Peyer's patch (tissue), 4 donors: ENCODE results near the gene APEX2. TPM values are rescaled to one million over a fixed set of nuclear protein-coding genes. Genes with fewer than 3 reads are reported as not detected.

Experiments used
- DNase-seq, 3 donors: peaks; one replicate each; pipeline ENCODE4 v3.0.0-alpha.2; 2017 to 2019
- H3K27ac ChIP-seq, 4 donors: fragments of 200-600 bp; sonication (generic); one replicate each; pipeline ENCODE4 v1.5.1; 2016 to 2019
- H3K27me3 ChIP-seq, 2 donors: fragments of 200-600 bp; sonication (generic); one replicate each; pipeline ENCODE4 v1.5.1; 2019
- H3K36me3 ChIP-seq, 3 donors: fragments of 200-600 bp; sonication (generic); one replicate each; pipeline ENCODE4 v1.5.1; 2016 to 2019
- H3K4me1 ChIP-seq, 4 donors: fragments of 200-600 bp; sonication (generic); one replicate each; pipeline ENCODE4 v1.5.1; 2016 to 2019
- H3K4me3 ChIP-seq, 4 donors: fragments of 200-600 bp; sonication (generic); 1 replicate in 3 of 4; 2 replicates in 1 of 4; pipeline ENCODE4 v1.5.1; 2016 to 2019; ENCODE audit warnings: mild to moderate bottlenecking in 1 of 4
- H3K9me3 ChIP-seq, 4 donors: fragments of 200-600 bp; sonication (generic); one replicate each; pipeline ENCODE4 v1.5.1; 2016 to 2019; ENCODE audit warnings: mild to moderate bottlenecking in 1 of 4
- POLR2A ChIP-seq, 2 donors: fragments of 450-650 bp; IDR thresholded peaks; one replicate each; pipeline ENCODE4 v1.5.1; 2017; ENCODE audit warnings: antibody characterized with exemption in 2 of 2, mild to moderate bottlenecking in 2 of 2, moderate library complexity in 2 of 2
- total RNA-seq, 4 donors: library from RNA; depleted of rRNA; stranded (reverse); fragments of >200 nt; gene quantifications; one replicate each; pipeline ENCODE4 v1.1.0, GENCODE V29; 2016
- TF ChIP-seq, protein P1 (sequence below), 6 experiments: fragments of 450-650 bp in 4 of 6; fragments of 200-600 bp in 2 of 6; sonication (generic) in 1 of 6; IDR thresholded peaks; one replicate each; pipeline ENCODE4 v1.5.1; 2017 to 2019; ENCODE audit warnings: antibody characterized with exemption in 6 of 6, mild to moderate bottlenecking in 3 of 6, moderate library complexity in 1 of 6

APEX2 gene
- total RNA-seq, 4 donors from 2014 or later, result 12.4 to 17.8 (median 15.7) TPM

DNA sequence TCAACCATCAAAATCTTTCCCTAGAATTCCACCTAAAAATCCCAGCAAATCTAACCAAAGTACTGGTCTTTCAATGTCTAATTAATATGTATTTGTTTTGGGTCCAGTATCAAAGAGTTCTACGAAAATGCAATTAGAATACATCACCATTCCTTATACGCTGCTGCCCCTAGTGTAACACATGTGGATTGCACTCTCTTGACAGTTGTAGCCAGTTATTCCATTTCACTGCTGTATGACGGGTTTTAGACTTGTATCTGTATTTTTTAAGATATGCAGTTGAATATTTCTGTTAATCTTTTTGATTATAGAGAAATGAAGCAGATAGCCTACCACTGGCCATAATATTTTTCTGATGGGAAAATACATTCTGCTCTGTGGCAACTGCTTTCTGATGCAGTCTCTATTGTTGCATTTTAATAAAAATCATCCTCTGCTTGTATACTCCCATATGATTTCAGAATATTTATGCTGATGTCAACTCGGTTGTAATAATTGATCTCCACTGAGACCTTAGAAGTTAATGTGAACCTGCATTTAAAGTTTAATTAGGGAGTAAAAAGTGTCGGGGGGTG is 57.6 kb downstream of the APEX2 start:
- no peak for TF ChIP-seq POLR2A (IDR thresholded peaks at IDR 0.05)
- TF ChIP-seq, protein P1, sequence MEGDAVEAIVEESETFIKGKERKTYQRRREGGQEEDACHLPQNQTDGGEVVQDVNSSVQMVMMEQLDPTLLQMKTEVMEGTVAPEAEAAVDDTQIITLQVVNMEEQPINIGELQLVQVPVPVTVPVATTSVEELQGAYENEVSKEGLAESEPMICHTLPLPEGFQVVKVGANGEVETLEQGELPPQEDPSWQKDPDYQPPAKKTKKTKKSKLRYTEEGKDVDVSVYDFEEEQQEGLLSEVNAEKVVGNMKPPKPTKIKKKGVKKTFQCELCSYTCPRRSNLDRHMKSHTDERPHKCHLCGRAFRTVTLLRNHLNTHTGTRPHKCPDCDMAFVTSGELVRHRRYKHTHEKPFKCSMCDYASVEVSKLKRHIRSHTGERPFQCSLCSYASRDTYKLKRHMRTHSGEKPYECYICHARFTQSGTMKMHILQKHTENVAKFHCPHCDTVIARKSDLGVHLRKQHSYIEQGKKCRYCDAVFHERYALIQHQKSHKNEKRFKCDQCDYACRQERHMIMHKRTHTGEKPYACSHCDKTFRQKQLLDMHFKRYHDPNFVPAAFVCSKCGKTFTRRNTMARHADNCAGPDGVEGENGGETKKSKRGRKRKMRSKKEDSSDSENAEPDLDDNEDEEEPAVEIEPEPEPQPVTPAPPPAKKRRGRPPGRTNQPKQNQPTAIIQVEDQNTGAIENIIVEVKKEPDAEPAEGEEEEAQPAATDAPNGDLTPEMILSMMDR (IDR thresholded peaks at IDR 0.05), result peak; percentile 21 to 87 (median 74)
- no peak overlapping the region for H3K4me3 ChIP-seq

More for the DNA sequence above, 57.6 kb downstream of the APEX2 start:
- H3K36me3 ChIP-seq, result no peaks in the 10 kb centered on the region
- no peaks in the 10 kb centered on the region for H3K4me1 ChIP-seq
- no peaks in the 10 kb centered on the region for H3K27me3 ChIP-seq
- DNase-seq, result peak in 2 of 3 donors; percentile 31 to 69
- H3K27ac ChIP-seq, result no peak overlapping the region
- no peaks in the 10 kb centered on the region for H3K9me3 ChIP-seq

Other genes starting within 250 kb of the APEX2 start
- not detected for gene ITIH6, start 202.1 kb upstream of the APEX2 start, total RNA-seq
- gene MAGED2, start 192.6 kb upstream of the APEX2 start, total RNA-seq, result 10 to 100 TPM; 42.1 to 65.9 (median 53.2) TPM
- gene TRO, start 79.5 kb upstream of the APEX2 start, total RNA-seq, result 10 to 100 TPM in 1 of 4 donors, 1 to 10 TPM in 3; 1.4 to 14.0 (median 3.0) TPM
- gene PFKFB1, start 6.2 kb upstream of the APEX2 start, total RNA-seq, result not detected
- not detected for gene ALAS2, start 30.6 kb downstream of the APEX2 start, total RNA-seq
- gene PAGE2B, start 74.7 kb downstream of the APEX2 start, total RNA-seq, result not detected
- not detected for gene PAGE2, start 88.7 kb downstream of the APEX2 start, total RNA-seq
- not detected for gene PAGE5, start 220.0 kb downstream of the APEX2 start, total RNA-seq